Stimulated activated CD8-positive, alpha-beta memory T cell treated with anti-CD3 and anti-CD28 coated beads, Interleukin-2, amount 100 ng/mL, for 1 hour (primary cell): ENCODE results near the gene NCBP3.
A peak's percentile ranks its signal among the peaks of the same experiment; 100 is the strongest.
"Not testable (repeated sequence)": the region's sequence is repeated elsewhere in the genome, so short reads cannot be mapped to it uniquely, and the experiment has no call there.

Experiments used
- DNase-seq, 2 donors: peaks; one replicate each; pipeline ENCODE4 v3.0.0-alpha.2; 2020; ENCODE audit warnings: low read depth in 2 of 2

NCBP3 gene

GRCh38 chr17:3848229-3848835 lies 2.3 kb upstream of the NCBP3 start:
- no peak for DNase-seq

GRCh38 chr17:3847165-3847670 lies 1.2 kb upstream of the NCBP3 start:
- no peak for DNase-seq

GRCh38 chr17:3846437-3847164 lies 555 bp upstream of the NCBP3 start:
- no peak for DNase-seq

GRCh38 chr17:3845291-3845620 lies 790 bp downstream of the NCBP3 start:
- no peak for DNase-seq

GRCh38 chr17:3844556-3844955 lies 1.5 kb downstream of the NCBP3 start:
- not testable (repeated sequence) for DNase-seq

DNA sequence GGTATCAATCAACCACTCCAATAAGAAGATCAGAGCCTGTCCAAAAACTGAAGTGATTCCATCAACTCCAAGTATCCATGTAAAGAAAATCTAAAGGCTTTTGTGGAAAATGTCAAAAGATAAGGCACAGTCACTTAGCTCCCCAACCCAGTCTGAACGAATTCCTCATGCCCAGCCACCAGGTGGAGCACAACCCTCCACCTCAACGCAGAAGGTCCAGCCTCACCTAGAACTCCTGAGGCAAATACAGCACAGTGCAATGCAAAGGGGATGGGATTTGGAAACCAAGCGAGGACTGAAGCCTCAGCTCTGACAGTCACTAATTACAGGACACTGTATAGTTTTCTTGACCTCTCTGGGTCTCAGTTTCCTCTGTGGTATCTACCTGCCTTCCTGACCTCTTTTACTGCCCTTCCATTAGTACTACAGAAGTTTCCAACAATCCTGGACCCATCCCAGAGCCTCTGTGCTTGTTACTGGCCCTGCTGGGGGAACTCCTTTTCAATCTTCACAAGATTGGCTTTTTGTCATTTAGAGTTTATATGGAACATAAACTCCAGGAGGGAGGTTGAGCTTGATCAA lies 2.0 kb downstream of the NCBP3 start:
- DNase-seq: no peak

DNA sequence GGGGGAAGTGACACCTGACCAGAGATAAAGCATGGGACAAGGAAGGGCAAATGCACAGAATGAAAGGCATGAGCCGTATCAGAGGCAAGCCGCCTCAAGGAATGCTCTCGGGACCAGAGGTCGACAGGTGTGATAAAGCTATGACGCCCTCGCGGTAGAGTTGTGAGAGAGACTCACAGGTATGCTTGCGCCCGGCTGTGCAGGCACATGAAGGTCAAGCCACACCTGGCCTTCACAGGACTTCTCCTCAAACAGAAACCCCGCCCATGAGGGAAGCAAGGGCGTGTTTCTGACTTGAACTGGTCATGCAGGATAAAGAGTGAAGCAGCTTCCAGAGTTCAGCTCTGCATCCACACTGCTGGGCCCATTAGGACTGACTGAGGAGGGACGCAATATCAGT lies 7.8 kb downstream of the NCBP3 start:
- DNase-seq: no peak

- no peak for DNase-seq
Measured at GRCh38 chr17:3836551-3836950, 9.5 kb downstream of the NCBP3 start.

DNA sequence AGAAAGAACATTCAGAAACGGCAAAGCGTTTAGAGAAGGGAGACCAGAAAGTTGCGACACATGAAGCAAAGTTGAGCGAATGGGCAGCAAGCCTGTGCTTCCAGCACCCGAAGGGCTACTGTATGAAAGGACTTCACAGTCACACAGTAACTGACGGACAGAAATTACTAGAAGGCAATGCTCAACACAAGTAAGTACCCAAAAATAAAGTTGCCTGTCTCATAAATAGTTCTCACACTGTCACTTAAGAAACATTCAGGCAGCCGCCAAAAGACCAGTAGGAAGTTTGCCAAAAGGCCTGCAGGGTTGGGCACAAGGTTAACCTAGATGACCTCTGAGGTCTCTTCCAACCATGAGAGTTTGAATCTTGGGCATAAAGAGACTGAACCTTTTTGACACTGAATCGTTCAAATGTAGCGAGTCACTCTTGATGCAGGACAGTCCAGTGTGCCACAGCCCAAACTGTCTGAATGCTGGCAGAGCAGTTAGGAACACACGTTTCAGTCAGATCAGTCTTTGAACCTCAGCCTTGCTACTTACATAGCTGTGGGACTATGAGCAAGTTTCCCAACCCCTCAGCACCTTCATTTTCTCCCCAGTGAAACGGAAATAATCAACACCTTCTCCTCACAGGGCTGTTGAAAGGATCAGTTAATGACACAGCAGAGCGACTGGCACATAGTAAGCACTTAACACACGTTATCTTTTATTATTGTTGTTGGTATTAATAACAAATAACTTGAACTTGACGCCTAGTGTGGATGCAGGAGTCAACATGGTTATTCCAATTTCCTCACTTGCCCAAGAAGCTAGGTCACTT lies 10.4 kb downstream of the NCBP3 start:
- DNase-seq: no peak

GRCh38 chr17:3834811-3835210 lies 11.2 kb downstream of the NCBP3 start:
- DNase-seq: no peak

DNA sequence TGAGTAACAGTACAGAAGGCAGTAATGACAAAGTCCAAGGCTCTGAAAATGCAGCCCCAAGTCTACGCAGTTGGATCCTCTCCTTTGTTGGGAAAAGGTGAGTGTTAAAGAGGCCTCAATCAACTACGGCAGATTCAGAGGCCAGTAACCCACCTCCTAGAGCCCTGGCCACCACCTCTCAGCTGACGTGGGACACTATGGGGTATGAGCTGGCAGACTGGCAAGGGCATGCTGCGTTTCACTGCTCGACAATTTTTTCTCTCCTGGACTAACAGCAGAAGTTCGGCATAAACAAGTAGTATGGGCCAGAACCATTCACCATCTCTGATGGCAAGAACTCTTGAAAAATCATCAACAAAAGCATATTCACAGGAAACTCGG lies 17.2 kb downstream of the NCBP3 start:
- DNase-seq: no peak

GRCh38 chr17:3828151-3828851 lies 17.7 kb downstream of the NCBP3 start:
- no peak for DNase-seq

DNA sequence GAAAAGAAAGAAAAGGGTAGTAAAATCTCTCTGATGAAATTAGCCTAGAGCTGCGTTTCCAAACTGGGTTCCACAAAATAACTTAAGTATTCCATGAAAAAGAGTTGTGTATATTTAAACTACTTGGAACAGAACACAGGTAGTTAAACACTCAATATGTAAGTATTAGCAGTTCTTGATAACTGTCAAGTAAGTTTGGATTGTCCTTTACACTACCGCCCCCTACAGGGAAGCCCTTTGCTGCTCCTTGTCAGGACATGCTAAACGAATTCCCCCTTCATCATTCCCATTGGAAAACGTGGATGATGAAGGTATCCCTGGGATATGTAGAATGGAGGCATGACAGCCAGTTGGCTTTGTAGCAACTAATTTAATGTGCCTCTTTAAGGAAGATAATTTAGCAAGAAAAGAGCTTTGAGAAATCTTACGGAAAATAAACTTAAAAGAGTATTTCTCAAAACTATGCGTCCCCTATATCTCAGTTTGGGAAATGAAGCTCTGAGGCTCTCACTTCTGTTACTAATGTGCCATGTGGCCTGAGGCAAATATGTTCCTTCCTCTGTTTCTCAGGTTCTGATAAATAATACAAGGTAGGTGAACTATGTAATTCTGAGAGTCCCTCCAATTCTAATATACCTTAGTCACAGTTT lies 18.8 kb downstream of the NCBP3 start:
- DNase-seq: peak; percentile 39 to 47

DNA sequence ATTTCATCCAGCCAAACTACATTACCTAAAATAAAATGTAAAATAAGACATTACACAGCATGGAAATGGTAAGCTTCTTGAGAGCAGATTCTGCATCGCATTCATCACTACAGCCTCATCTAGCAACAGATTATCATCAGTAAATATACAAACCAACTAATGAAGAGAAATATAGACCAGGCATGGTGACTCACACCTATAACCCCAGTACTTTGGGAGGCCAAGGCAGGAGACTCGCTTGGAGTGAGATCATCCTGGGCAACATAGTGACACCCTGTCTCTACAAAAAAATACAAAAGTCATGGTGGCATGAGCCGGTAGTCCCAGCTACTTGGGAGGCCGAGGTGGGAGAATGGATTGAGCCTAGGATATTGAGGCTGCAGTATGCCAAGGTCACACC lies 19.9 kb downstream of the NCBP3 start:
- DNase-seq: no peak

DNA sequence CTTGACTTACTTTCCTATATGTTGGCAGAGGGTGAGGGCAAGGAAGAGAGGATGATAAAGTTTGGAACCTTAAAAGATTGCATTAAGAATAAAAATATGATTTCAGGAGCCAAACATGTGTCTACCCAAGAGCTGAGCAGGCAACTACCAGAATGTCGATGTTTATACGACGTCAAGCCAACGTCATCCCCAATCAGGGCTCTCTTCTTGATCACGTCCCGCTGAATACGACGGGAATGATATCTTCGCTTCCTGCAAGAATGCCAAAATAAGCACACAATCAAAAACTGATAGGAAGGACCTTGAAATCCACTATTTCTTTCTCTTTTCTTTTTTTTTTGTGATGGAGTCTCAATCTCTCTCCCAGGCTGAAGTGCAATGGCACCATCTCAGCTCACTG lies 24.9 kb downstream of the NCBP3 start:
- DNase-seq: no peak

- no peak for DNase-seq
Measured at GRCh38 chr17:3818786-3819185, 27.3 kb downstream of the NCBP3 start.

- DNase-seq: no peak
Measured at GRCh38 chr17:3817851-3818605, 28.0 kb downstream of the NCBP3 start.

DNA sequence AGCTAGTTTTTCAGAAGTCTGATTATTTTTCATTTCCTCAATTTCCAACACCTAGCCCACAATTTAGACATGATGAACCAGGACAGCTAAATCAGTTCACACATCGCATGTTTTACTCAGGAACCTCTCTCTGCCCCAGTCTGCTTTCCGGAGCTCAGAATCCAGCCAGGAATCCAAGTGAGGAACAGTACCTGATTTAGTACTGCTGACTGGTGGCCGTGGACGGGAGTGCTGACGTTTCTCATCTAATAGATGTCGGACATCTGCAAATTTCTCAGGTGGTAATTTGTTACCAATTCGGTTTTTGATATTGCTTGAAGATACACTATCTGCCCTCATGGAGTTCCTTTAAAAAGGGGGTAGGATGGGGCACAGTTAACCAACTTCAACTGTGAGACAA lies 30.1 kb downstream of the NCBP3 start:
- no peak for DNase-seq

DNA sequence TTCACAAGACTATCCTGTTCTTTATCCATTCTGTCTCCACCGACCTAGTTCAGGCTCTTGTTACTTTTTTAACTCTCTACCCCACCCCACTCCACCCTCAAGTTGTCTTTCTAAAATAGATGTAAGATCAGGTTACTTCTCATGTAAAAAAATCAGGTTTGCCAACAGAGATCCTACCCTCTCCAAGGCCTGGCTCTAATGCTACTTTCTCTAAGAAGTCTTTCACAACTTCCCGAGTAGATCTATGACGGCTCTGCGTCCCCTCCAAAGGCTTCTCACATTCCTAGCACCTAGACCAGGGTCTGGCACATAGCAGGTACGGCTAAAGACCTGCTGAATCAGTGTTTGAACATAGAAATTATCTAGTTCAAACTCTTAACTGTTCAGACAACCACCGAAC lies 30.9 kb downstream of the NCBP3 start:
- no peak for DNase-seq

- no peak for DNase-seq
Measured at GRCh38 chr17:3814361-3814760, 31.7 kb downstream of the NCBP3 start.

DNA sequence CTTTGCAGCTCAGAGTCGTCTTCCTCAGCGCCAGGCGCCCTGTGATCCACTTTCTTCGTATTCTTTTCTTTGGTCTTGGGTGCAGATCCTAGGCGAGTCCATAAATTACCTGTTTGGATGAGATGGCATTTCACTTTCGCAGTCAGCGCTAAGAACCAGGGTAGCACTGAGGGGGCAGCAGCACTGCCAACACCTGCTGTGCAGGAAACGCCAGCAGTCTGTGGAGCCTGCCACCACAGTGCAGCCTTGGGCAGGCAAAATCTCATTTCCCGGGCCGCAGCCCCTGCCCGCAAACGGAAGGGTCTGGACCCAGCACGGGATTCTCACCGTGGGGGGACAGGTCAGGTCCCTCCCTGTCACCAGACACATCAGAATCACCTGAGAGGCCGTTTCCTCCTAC lies 32.9 kb downstream of the NCBP3 start:
- no peak for DNase-seq
